ENCODE results near the gene C2CD4D. TPM values are rescaled to one million over a fixed set of nuclear protein-coding genes. Genes with fewer than 3 reads are reported as not detected.
"Not testable (repeated sequence)": the region's sequence is repeated elsewhere in the genome, so short reads cannot be mapped to it uniquely, and the experiment has no call there.

C2CD4D gene
- total RNA-seq, 1 donor from 2014 or later: 1.1 TPM

- intact Hi-C loops (cut with micrococcal nuclease): no loop called here
These were observed 19.5 kb upstream of the C2CD4D start for GRCh38 chr1:151858886-151859665.

GRCh38 chr1:151858030-151858746 is 18.6 kb upstream of the C2CD4D start:
- intact Hi-C loops (cut with micrococcal nuclease): no loop called here

- intact Hi-C loops (cut with micrococcal nuclease): no loop called here
These were observed 16.3 kb upstream of the C2CD4D start for GRCh38 chr1:151855933-151856332.

- intact Hi-C loops (cut with micrococcal nuclease): not testable (repeated sequence)
These were observed 15.9 kb upstream of the C2CD4D start for GRCh38 chr1:151855516-151855915.

GRCh38 chr1:151854658-151855057 is 15.0 kb upstream of the C2CD4D start:
- intact Hi-C loops (cut with micrococcal nuclease): no loop called here

GRCh38 chr1:151853411-151853943 is 13.9 kb upstream of the C2CD4D start, which contains the start of gene THEM5:
TSS of gene THEM5 (minus strand) at chr1:151853712. CDS start at chr1:151853565, 147 bp downstream.
- intact Hi-C loops (cut with micrococcal nuclease): no loop called here

GRCh38 chr1:151852733-151853132 is 13.1 kb upstream of the C2CD4D start:
- intact Hi-C loops (cut with micrococcal nuclease): no loop called here

GRCh38 chr1:151851886-151852285 is 12.3 kb upstream of the C2CD4D start:
- intact Hi-C loops (cut with micrococcal nuclease): no loop called here

- intact Hi-C loops (cut with micrococcal nuclease): no loop called here
These were observed 10.3 kb upstream of the C2CD4D start for GRCh38 chr1:151849871-151850270.

GRCh38 chr1:151849126-151849525 is 9.5 kb upstream of the C2CD4D start:
- intact Hi-C loops (cut with micrococcal nuclease): no loop called here

GRCh38 chr1:151847867-151848596 is 8.4 kb upstream of the C2CD4D start:
- intact Hi-C loops (cut with micrococcal nuclease): no loop called here

GRCh38 chr1:151846686-151847237 is 7.1 kb upstream of the C2CD4D start:
- intact Hi-C loops (cut with micrococcal nuclease): no loop called here

- intact Hi-C loops (cut with micrococcal nuclease): no loop called here
These were observed 6.5 kb upstream of the C2CD4D start for GRCh38 chr1:151846062-151846568.

GRCh38 chr1:151843398-151843797 is 3.8 kb upstream of the C2CD4D start:
- intact Hi-C loops (cut with micrococcal nuclease): no loop called here

- intact Hi-C loops (cut with micrococcal nuclease): no loop called here
These were observed 1.5 kb upstream of the C2CD4D start for GRCh38 chr1:151841141-151841540.

- intact Hi-C loops (cut with micrococcal nuclease): no loop called here
These were observed 801 bp upstream of the C2CD4D start for GRCh38 chr1:151840421-151840820.

GRCh38 chr1:151839082-151839412 is 573 bp downstream of the C2CD4D start:
- intact Hi-C loops (cut with micrococcal nuclease): loop anchor here (2.0 to 5.0 kb wide), 4 partner anchors 48 to 397 kb away; partner anchors contain the start of genes POGZ, S100A10 and TDRKH

GRCh38 chr1:151838222-151839081 is 1.2 kb downstream of the C2CD4D start:
- intact Hi-C loops (cut with micrococcal nuclease): loop anchor here (2.0 to 5.0 kb wide), 4 partner anchors 48 to 396 kb away; partner anchors contain the start of genes POGZ, S100A10 and TDRKH

GRCh38 chr1:151837884-151838221 is 1.8 kb downstream of the C2CD4D start:
- intact Hi-C loops (cut with micrococcal nuclease): loop anchor here (2.0 to 5.0 kb wide), 5 partner anchors 47 to 396 kb away; partner anchors contain the start of genes MRPL9, POGZ, S100A10 and TDRKH

GRCh38 chr1:151837197-151837596 is 2.4 kb downstream of the C2CD4D start:
- intact Hi-C loops (cut with micrococcal nuclease): loop anchor here (2.0 to 5.0 kb wide), 4 partner anchors 74 to 395 kb away; partner anchors contain the start of genes MRPL9, POGZ and S100A10
